K562 (cell line): ENCODE results near the gene C16orf90. TPM values are rescaled to one million over a fixed set of nuclear protein-coding genes. Genes with fewer than 3 reads are reported as not detected.

Experiments
- ATAC-seq: fragments of 200-7000 bp; cut with Tn5 transposase; 3 replicates; pipeline ENCODE4 v1.9.1; 2020; ENCODE audit warnings: moderate library complexity
- BruUV-seq: library from RNA; stranded (reverse); fragments of 400-500 nt; replicated peaks from 2 replicates; lab custom pipeline; 2021; lab: Mats Ljungman, UMichigan
- CTCF ChIA-PET: fragments of 300-600 bp; formaldehyde crosslinking; extraction: SDS; loops from one replicate; lab custom pipeline; 2021; ENCODE audit warnings: low intra/inter-chr PET ratio; lab: Yijun Ruan, JAX
- POLR2A ChIA-PET: fragments of 300-600, 350-650 bp; sonication (Branson Sonifier 250); formaldehyde crosslinking; extraction: SDS; loops from one replicate; lab custom pipeline; 2021; ENCODE audit warnings: antibody characterized with exemption, inconsistent platforms; lab: Yijun Ruan, JAX
- DNase-seq, 4 experiments: peaks; one replicate each; pipeline versions ENCODE4 v3.0.0 to v3.0.0-alpha.2; 2011 to 2018; ENCODE audit warnings: low spot score in 3 of 4, mixed read lengths in 3 of 4; ENCODE audit errors: extremely low read depth in 1 of 4
- FAIRE-seq: peaks from 2 replicates; lab custom pipeline; 2011; peaks lifted over from hg19 to GRCh38; lab: Jason Lieb, UNC
- H2AFZ ChIP-seq: 2 replicates; pipeline ENCODE4 v1.6.0; 2011; ENCODE audit warnings: low read depth, low read length, control low read depth, inconsistent platforms
- H3K27ac ChIP-seq: fragments of 200-600 bp; 3 replicates; pipeline ENCODE4 v1.8.0; 2011; ENCODE audit warnings: low read depth, mild to moderate bottlenecking, control low read depth, inconsistent platforms, low read length, moderate library complexity, mixed read lengths; ENCODE audit errors: extremely low read depth
- H3K27me3 ChIP-seq, 2 experiments: fragments of 300-600 bp in 1 of 2; 2 replicates in 1 of 2; 3 replicates in 1 of 2; pipeline versions ENCODE4 v1.6.0 to v1.8.0; 2011; ENCODE audit warnings: inconsistent platforms in 2 of 2, low read length in 2 of 2, mild to moderate bottlenecking in 1 of 2, mixed read lengths in 1 of 2, moderate library complexity in 1 of 2; ENCODE audit not compliant: control insufficient read depth in 2 of 2, insufficient read depth in 2 of 2
- H3K36me3 ChIP-seq: fragments of 300-600 bp; 3 replicates; pipeline ENCODE4 v1.8.0; 2011; ENCODE audit warnings: mild to moderate bottlenecking, low read length, inconsistent platforms; ENCODE audit not compliant: control insufficient read depth, insufficient read depth
- H3K4me1 ChIP-seq, 2 experiments: fragments of 200-600 bp in 1 of 2; replicated peaks in 1 of 2; 2 replicates in 1 of 2; 3 replicates in 1 of 2; pipeline versions ENCODE4 v1.5.1 to v1.8.0; 2011; ENCODE audit warnings: inconsistent platforms in 2 of 2, low read length in 2 of 2, mild to moderate bottlenecking in 1 of 2, mixed read lengths in 1 of 2, moderate library complexity in 1 of 2; ENCODE audit not compliant: control insufficient read depth in 2 of 2, insufficient read depth in 2 of 2
- H3K4me2 ChIP-seq: 2 replicates; pipeline ENCODE4 v1.6.1; 2011; ENCODE audit warnings: low read length, control low read depth, inconsistent platforms, mixed read lengths; ENCODE audit not compliant: insufficient read depth
- H3K4me3 ChIP-seq: fragments of 200-600 bp; sonication (generic), shearing (Covaris generic); 2 replicates; pipeline ENCODE4 v1.5.1; 2016; ENCODE audit warnings: control low read depth, inconsistent platforms
- H3K79me2 ChIP-seq: fragments of 200-600 bp; 3 replicates; pipeline ENCODE4 v1.8.0; 2011; ENCODE audit warnings: low read length, inconsistent platforms; ENCODE audit not compliant: control insufficient read depth, insufficient read depth
- H3K9ac ChIP-seq, 2 experiments: 2 replicates each; pipeline versions ENCODE4 v1.6.0 to v1.6.1; 2011; ENCODE audit warnings: low read depth in 2 of 2, low read length in 2 of 2, control low read depth in 1 of 2, inconsistent platforms in 1 of 2, mild to moderate bottlenecking in 1 of 2, mixed read lengths in 1 of 2; ENCODE audit not compliant: insufficient read depth in 1 of 2
- H3K9me1 ChIP-seq: one replicate; pipeline ENCODE4 v1.6.0; 2011; ENCODE audit warnings: inconsistent platforms, mild to moderate bottlenecking, low read length, moderate library complexity; ENCODE audit not compliant: control insufficient read depth, insufficient read depth
- H3K9me3 ChIP-seq: replicated peaks from 2 replicates; pipeline ENCODE4 v1.5.1; 2011; ENCODE audit warnings: low read depth, low read length, inconsistent platforms; ENCODE audit not compliant: control insufficient read depth, insufficient read depth
- H4K20me1 ChIP-seq: replicated peaks from 2 replicates; pipeline ENCODE4 v1.6.1; 2011; ENCODE audit warnings: low read length, inconsistent platforms, mixed read lengths; ENCODE audit not compliant: control insufficient read depth, insufficient read depth
- ARID3A ChIP-seq: IDR thresholded peaks from 2 replicates; pipeline ENCODE4 v1.6.1; 2012; ENCODE audit warnings: low read depth, low read length, improper control_type of control experiment, borderline replicate concordance
- ASH1L ChIP-seq: fragments of 450-650 bp; IDR thresholded peaks from 2 replicates; pipeline ENCODE4 v1.6.1; 2018; ENCODE audit warnings: borderline replicate concordance, mild to moderate bottlenecking, low read depth; ENCODE audit not compliant: partially characterized antibody
- CREB3 ChIP-seq: fragments of 450-650 bp; conservative IDR thresholded peaks from 2 replicates; pipeline ENCODE4 v1.6.1; 2016; ENCODE audit warnings: missing genetic modification characterization, low read depth, mild to moderate bottlenecking, missing compliant biosample characterization, moderate library complexity
- FOS ChIP-seq: IDR thresholded peaks from 3 replicates; pipeline ENCODE4 v1.6.1; 2011; ENCODE audit not compliant: insufficient read length; ENCODE audit errors: extremely low read depth
- LARP7 ChIP-seq: fragments of 450-650 bp; IDR thresholded peaks from 2 replicates; pipeline ENCODE4 v1.6.1; 2016
- NCOA6 ChIP-seq: fragments of 450-650 bp; IDR thresholded peaks from 2 replicates; pipeline ENCODE4 v1.6.1; 2017; ENCODE audit warnings: mild to moderate bottlenecking
- WGBS: fragments of 100-300 bp; shearing (Covaris generic); methylation state at CpG from one replicate; pipeline ENCODE4 v1.1.6; 2016; ENCODE audit warnings: low coverage, mixed read lengths; ENCODE audit not compliant: insufficient coverage; ENCODE audit errors: missing lambda C conversion rate; 5-methylcytosine and 5-hydroxymethylcytosine counted together
- in situ Hi-C: fragments of 300-500 bp; cut with MboI; formaldehyde crosslinking; loops from 4 replicates; pipeline ENCODE4 v1.15.0; 2018; ENCODE audit warnings: inconsistent platforms, mixed read lengths
- intact Hi-C: fragments of 100-400 bp; cut with micrococcal nuclease; formaldehyde crosslinking; loops from 2 replicates; pipeline ENCODE4 v1.14.2; 2022
- polyA plus RNA-seq, 8 experiments: library from polyadenylated mRNA; depleted of rRNA in 4 of 8; stranded (reverse) in 5 of 8; unstranded in 3 of 8; fragments of >200 nt; fragmentation: Nextera tagmentation in 2 of 8; fragmentation: Illumina TruSeq in 1 of 8; extraction: Ambion mirVana in 2 of 8; extraction: Trizol in 1 of 8; gene quantifications; 2 replicates each; pipeline versions ENCODE4 v1.2.1 to v1.2.3, GENCODE V29; 2011 to 2014; ENCODE audit warnings: inconsistent platforms in 1 of 8, missing spikeins in 1 of 8
- total RNA-seq, 7 experiments: library from RNA; depleted of rRNA in 6 of 7; stranded (reverse); fragments of >200 nt in 6 of 7; fragmentation: Illumina TruSeq in 2 of 7; extraction: Trizol in 2 of 7; gene quantifications; 2 replicates each; pipeline versions ENCODE4 v1.2.1 to v1.2.3, GENCODE V29; 2011 to 2021; ENCODE audit warnings: low replicate concordance in 1 of 7

C16orf90 gene
- total and polyA plus RNA-seq, 9 of the 15 experiments (the other 6 are each of a cell fraction or from before 2014, with no cell fraction given) = not detected

DNA sequence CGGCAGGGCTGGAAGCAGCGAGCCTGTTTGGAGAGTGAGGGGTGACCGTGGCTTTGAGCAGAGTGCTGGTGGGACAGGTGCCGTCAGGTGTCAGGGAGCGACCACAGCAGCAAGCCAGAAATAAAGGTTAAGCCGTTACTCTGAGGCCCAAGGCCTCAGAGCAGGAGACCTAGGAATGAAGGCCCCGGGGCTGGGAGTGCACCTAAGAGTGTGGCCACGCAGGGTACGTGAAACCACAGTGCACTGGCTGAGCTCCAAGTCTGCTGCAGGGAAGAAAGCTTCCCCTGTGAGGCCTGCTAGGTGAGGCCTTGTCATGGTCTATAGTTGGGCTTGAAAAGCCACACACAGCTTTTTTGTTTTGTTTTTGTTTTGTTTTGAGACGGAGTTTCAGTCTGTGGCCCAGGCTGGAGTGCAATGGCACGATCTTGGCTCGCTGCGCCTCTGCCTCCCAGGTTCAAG lies 14.2 kb upstream of the C16orf90 start:
- BruUV-seq = no TSS peak
- in situ Hi-C loops (no loop called here), intact Hi-C loops (loop anchor here (10.0 kb wide), 1 partner anchor 325 kb away; the partner anchor contains the start of gene OR1F1)
- Histone ChIP-seq H3K9ac (peak overlapping the region in 1 of 2 experiments; percentile 55; a peak in 2 of 4 replicates), H4K20me1 (no peaks in the 10 kb centered on the region), H3K36me3 (no peaks in the 10 kb centered on the region), H3K4me3 (no peak overlapping the region), H3K4me1 (peaks cover 2 to 7% of the 10 kb centered on the region in 2 experiments; a peak in 4 of 5 replicates), H3K9me3 (no peaks in the 10 kb centered on the region), H3K4me2 (no peak overlapping the region), H3K27ac (no peak overlapping the region), H3K9me1 (peaks cover 2% of the 10 kb centered on the region), H3K27me3 (no peaks in the 10 kb centered on the region), H2AFZ (no peak overlapping the region), H3K79me2 (no peaks in the 10 kb centered on the region)
- DNase-seq = peak in 1 of 4 experiments; percentile 12
- no peak for ATAC-seq
- ChIA-PET CTCF (no interaction called here), POLR2A (interaction anchor here (0.9 kb wide), 1 partner anchor 12 kb away, joined by 3 read pairs; no protein-coding TSS in a partner anchor)
- 63% methylated on average over 13 of the region's 13 CpGs for WGBS
- FAIRE-seq = no peak
- TF ChIP-seq ASH1L (no peak), NCOA6 (no peak), FOS (no peak), ARID3A (no peak), LARP7 (no peak), CREB3 (tag) (no peak)
